Panc1 (cell line): ENCODE results near the gene CDH13.

Experiments
- CTCF ChIP-seq: fragments of 450-650 bp; IDR thresholded peaks from 2 replicates; pipeline ENCODE4 v1.5.1; 2017; ENCODE audit warnings: mild to moderate bottlenecking
- POLR2AphosphoS5 ChIP-seq: IDR thresholded peaks from 2 replicates; pipeline ENCODE4 v1.6.1; 2012; ENCODE audit warnings: mild to moderate bottlenecking, low read depth, low read length, moderate library complexity
- SIN3A ChIP-seq: IDR thresholded peaks from 2 replicates; pipeline ENCODE4 v1.6.1; 2012; ENCODE audit warnings: low read depth, mild to moderate bottlenecking, low read length, moderate library complexity, borderline replicate concordance; ENCODE audit not compliant: insufficient read depth
- TCF7L2 ChIP-seq: IDR thresholded peaks from 2 replicates; pipeline ENCODE4 v1.6.1; 2011; ENCODE audit warnings: mild to moderate bottlenecking, low read depth, low read length, inconsistent platforms

GRCh38 chr16:83676086-83676485 lies 1049.3 kb downstream of the CDH13 start:
- TF ChIP-seq CTCF (no peak), SIN3A (no peak), POLR2AphosphoS5 (no peak), TCF7L2 (no peak)
